Neural cell (in vitro differentiated cells): ENCODE results near the gene MCAM.

Experiments
- EZH2 ChIP-seq: fragments of 200-600, 300-800 bp; shearing (Covaris generic), sonication (generic); IDR thresholded peaks from 2 replicates; pipeline ENCODE4 v1.6.1; 2014; ENCODE audit warnings: antibody characterized with exemption, low read length, borderline replicate concordance, mild to moderate bottlenecking; ENCODE audit not compliant: insufficient read depth, poor library complexity, severe bottlenecking
- POLR2AphosphoS5 ChIP-seq: IDR thresholded peaks from 2 replicates; pipeline ENCODE4 v1.6.1; 2012
- RAD21 ChIP-seq: fragments of 450-650 bp; conservative IDR thresholded peaks from 2 replicates; pipeline ENCODE4 v1.6.1; 2014; ENCODE audit warnings: antibody characterized with exemption, mild to moderate bottlenecking, moderate library complexity
- TF ChIP-seq, protein P1 (sequence below): fragments of 450-650 bp; IDR thresholded peaks from 2 replicates; pipeline ENCODE4 v1.5.1; 2014; ENCODE audit warnings: antibody characterized with exemption, mild to moderate bottlenecking, moderate library complexity; ENCODE audit not compliant: poor library complexity, severe bottlenecking

DNA sequence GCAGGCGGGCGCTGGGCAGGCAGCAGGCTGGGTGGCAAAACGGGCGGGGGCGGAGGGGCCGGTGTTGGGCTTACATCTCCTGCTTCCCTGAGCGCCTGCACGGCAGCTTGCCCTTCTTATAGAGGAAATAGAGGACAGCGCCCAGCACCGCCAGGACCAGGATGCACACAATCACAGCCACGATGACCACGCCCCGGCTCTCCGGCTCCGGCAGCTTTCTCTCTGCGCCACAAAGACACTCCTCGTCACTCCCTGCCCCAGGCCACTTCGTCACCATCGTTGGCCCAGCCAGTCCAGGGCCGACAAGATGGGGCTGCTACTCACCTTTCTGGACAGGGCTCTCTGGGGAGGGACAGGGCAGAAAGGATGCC is 6.3 kb downstream of the MCAM start:
- TF ChIP-seq RAD21 (no peak), EZH2 (no peak), POLR2AphosphoS5 (no peak)
- TF ChIP-seq, protein P1, sequence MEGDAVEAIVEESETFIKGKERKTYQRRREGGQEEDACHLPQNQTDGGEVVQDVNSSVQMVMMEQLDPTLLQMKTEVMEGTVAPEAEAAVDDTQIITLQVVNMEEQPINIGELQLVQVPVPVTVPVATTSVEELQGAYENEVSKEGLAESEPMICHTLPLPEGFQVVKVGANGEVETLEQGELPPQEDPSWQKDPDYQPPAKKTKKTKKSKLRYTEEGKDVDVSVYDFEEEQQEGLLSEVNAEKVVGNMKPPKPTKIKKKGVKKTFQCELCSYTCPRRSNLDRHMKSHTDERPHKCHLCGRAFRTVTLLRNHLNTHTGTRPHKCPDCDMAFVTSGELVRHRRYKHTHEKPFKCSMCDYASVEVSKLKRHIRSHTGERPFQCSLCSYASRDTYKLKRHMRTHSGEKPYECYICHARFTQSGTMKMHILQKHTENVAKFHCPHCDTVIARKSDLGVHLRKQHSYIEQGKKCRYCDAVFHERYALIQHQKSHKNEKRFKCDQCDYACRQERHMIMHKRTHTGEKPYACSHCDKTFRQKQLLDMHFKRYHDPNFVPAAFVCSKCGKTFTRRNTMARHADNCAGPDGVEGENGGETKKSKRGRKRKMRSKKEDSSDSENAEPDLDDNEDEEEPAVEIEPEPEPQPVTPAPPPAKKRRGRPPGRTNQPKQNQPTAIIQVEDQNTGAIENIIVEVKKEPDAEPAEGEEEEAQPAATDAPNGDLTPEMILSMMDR: no peak
